ENCODE results near the gene TPRN.

The TPRN gene

DNA sequence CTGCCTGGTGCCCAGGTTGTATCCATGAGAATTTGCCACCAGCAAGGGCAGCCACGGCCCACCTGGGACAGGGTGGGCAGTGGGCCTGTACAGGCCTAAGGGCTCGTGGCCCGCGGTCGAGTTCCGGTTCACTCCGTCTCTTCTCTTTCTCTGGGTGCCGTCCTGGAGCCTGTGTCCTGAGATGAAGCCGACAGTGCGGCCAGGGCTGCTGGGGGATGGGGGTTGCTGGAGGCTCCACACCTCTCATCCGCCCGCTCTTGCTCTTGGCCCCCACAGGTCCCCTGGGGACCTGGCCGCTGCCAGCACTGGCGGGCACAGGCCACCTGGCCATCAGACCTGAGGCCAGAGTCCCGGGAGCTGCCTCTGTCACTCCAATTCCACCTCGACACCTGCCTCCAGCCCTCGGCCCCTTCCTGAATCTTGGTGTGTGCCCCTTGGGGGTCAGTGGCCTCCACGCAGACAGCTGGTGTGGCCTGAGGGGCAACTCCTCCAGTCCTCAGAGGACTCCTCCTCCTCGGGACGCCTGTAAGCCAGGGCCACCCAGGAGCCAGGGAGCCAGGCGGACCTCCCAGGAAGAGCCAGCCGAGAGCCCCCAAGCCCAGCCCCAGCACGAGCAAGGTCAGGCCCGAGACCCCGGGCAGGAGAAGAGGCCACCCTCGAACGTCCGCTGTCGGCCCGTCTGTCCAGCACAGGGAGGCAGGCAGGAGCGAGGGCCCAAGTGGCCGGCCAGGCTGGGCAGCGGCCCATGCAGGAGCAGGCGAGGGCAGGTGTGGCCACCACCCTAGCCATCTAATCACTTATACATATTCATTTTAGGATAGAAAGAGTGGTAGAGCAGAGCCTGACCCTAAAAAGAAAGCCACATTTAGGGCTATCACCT lies 35.9 kb downstream of the TPRN start:
- no peak overlapping the region for H3K4me3 ChIP-seq (ENCODE audit: low read length)
- no peak for DNase-seq (ENCODE audit: low read depth)
- no peak for TF ChIP-seq CTCF (conservative IDR thresholded peaks at IDR 0.05; ENCODE audit: low read depth, low read length)

DNA sequence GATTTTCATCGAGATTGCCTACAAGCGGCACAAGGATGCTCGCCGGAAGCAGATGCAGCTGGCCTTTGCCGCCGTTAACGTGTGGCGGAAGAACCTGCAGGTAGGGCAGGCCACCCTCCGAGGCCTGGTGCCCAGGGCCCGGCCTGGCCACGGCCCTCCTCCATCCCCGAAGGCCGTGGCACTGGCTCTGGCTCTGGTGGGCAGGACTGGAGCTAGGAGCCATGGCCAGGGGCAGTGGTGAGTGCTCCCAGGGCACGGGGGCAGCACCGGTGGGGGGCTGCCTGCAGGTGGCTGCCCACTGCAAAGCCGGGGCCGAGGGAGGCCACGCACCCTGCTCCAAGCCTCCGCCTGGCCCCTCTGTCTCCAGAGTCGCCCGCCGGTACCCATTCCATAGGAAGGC lies 36.7 kb downstream of the TPRN start:
- no peak for DNase-seq (ENCODE audit: low read depth)
- no peak for TF ChIP-seq CTCF (conservative IDR thresholded peaks at IDR 0.05; ENCODE audit: low read depth, low read length)
- no peak overlapping the region for H3K4me3 ChIP-seq (ENCODE audit: low read length)

GRCh38 chr9:137163365-137163715 lies 37.2 kb downstream of the TPRN start:
- peak overlapping the region; percentile 19 for H3K4me3 ChIP-seq (ENCODE audit: low read length)
- DNase-seq (ENCODE audit: low read depth): no peak
- no peak for TF ChIP-seq CTCF (conservative IDR thresholded peaks at IDR 0.05; ENCODE audit: low read depth, low read length)

GRCh38 chr9:137162505-137163364 lies 37.8 kb downstream of the TPRN start:
- H3K4me3 ChIP-seq (ENCODE audit: low read length): peak overlapping the region; percentile 19
- TF ChIP-seq CTCF (conservative IDR thresholded peaks at IDR 0.05; ENCODE audit: low read depth, low read length): no peak
- no peak for DNase-seq (ENCODE audit: low read depth)

GRCh38 chr9:137161558-137162486 lies 38.7 kb downstream of the TPRN start:
- no peak overlapping the region for H3K4me3 ChIP-seq (ENCODE audit: low read length)
- DNase-seq (ENCODE audit: low read depth): no peak
- no peak for TF ChIP-seq CTCF (conservative IDR thresholded peaks at IDR 0.05; ENCODE audit: low read depth, low read length)

DNA sequence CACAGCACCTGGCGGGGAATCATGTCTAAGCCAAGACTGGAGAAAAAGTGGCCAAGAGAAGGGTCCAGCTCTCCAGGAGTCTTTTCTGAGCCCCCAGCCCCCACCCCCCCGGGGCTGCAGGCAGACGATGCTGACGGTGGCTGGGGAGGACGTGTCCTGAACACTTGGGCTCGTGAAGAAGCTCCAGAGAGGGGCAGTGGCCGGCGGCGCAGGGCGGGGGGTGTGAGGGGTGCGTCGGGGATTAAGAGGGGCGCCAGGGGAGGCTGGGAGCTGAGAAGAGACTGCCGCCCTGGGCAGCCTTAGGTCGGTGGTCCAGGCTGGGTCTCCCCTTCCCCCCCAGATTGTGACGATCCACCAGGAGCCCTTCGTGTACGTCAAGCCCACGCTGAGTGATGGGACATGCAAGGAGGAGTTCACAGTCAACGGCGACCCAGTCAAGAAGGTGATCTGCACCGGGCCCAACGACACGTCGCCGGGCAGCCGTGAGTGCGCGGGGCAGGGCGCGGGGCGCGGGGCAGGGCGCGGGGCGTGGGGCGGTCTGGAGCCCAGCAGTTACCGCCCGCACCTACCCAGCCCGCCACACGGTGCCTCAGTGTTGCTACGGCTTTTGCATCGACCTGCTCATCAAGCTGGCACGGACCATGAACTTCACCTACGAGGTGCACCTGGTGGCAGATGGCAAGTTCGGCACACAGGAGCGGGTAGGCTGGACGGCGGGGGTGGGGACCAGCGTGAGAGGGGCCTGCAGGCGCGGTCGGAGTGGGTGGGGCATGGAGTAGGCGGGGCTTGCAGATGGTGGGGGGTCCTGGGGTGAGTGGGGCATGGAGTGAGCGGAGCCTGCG lies 39.6 kb downstream of the TPRN start:
- no peak for TF ChIP-seq CTCF (conservative IDR thresholded peaks at IDR 0.05; ENCODE audit: low read depth, low read length)
- no peak overlapping the region for H3K4me3 ChIP-seq (ENCODE audit: low read length)
- DNase-seq (ENCODE audit: low read depth): no peak

Measured in retinal pigment epithelial cell (primary cell).